CD4-positive, alpha-beta T cell treated with Interferon gamma for 1 hour (primary cell): Measurements from ENCODE around the gene RAF1.
"Not testable (repeated sequence)": the region's sequence is repeated elsewhere in the genome, so short reads cannot be mapped to it uniquely, and the experiment has no call there.

Experiments used
- DNase-seq: peaks from one replicate; pipeline ENCODE4 v3.0.0-alpha.2; 2020

Gene RAF1

GRCh38 chr3:12663936-12664908, at the start of gene RAF1:
RAF1 (minus strand) TSS chr3:12664117; CDS start chr3:12618721, 45,396 bp downstream.
- peak; percentile 98 for DNase-seq

DNA sequence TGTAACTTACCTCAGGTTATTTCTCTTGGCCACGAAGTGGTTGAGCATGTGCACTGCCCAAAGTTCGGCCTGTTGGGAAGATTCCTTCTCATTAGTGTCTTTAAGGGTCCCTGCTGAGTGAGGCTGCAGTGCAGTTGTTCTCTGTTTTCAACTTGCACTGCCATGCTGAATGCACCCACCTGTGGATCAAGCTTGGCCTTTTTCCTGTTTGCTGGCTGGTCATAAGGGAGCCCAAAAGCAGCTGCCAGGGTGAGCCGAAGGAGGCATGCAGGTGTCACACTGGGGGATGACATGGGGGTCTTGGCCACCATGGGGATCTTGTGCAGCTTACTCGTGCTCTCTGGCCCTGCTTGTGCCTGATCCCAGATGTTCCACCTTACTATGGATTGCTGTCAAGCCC, 46.1 kb upstream of the RAF1 start:
- no peak for DNase-seq

DNA sequence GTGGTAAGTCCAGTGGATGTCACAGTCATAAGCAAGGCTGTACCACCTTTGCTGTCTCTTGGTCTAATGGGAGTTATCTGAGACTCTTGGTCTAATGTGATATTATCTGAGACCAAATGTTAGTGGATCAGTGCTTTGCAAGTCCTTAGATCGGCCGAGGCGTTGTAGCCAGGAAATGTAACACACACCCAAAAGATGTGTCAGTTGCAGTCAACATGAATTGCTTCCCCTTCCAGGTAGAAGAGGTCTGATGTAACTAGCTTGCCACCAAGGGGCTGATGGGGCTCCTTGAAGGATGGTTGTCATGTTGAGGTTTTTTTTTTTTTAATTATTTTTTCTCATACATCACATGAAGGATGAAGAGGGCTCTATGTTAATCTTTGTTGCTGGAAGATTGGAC, 45.4 kb upstream of the RAF1 start:
- DNase-seq = no peak

- DNase-seq = no peak
Observed at GRCh38 chr3:12708584-12709192, 44.8 kb upstream of the RAF1 start.

DNA sequence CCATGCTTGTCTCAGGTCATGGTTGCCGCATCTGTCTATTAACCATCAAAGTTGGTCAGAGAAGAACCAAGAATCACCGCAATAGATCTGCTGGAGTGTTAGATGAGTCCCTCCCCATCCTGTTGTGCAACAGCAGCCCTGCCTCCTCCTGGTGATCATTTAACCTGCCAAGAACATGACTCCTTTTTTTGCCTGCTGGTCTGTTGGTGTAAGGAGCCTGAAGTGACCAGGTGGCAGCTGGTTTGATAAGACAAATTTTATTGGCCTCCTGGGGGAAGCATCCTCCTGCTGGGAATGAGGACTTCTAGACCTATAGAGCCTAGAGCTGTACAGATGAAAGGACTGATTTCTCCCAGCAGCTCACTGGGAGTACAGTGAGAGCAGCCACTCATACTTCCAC, 43.5 kb upstream of the RAF1 start:
- no peak for DNase-seq

GRCh38 chr3:12706504-12707253, 42.8 kb upstream of the RAF1 start:
- peak; percentile 66 for DNase-seq

DNA sequence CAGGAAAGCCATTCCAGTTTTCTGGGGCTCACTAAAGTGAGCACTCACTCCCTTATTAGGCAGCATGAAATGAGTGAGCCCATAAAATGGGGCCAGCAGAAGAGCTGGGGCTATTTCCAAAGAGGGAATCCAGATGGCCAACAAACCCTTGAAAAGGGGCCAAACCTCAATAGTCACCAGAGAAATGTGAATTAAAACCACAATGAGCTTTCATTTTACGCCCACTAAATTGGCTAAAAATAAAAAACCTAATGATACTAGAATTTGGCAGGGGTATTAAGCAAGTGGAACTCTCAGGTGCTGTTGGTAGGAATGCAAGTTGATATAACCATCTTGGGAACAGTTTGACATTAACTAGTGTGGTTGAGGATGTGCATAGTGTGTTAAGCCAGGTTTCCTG, 42.1 kb upstream of the RAF1 start:
- no peak for DNase-seq

GRCh38 chr3:12705374-12705926, 41.5 kb upstream of the RAF1 start:
- DNase-seq = no peak

DNA sequence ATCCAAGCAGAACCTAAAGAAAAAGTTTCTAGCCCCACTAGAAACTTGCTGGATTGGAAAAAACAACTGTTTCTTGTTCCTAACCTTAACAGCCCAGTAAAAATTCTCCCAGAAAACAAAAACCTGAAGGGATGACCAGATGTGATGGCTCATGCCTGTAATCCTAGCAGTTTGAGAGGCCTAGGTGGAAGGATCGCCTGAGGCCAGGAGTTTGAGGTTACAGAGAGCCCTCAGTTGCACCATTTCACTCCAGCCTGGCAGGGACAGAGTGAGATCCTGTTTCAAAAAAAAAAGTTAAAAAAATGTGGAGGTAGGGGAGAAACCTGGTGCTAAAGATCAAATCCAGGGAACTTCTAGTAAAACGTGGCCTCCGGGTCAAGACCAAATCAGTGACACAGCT, 38.6 kb upstream of the RAF1 start:
- no peak for DNase-seq

GRCh38 chr3:12701601-12702000, 37.7 kb upstream of the RAF1 start:
- DNase-seq = not testable (repeated sequence)

GRCh38 chr3:12700800-12701199, 36.9 kb upstream of the RAF1 start:
- DNase-seq = no peak

GRCh38 chr3:12695916-12696315, 32.0 kb upstream of the RAF1 start:
- DNase-seq = no peak

DNA sequence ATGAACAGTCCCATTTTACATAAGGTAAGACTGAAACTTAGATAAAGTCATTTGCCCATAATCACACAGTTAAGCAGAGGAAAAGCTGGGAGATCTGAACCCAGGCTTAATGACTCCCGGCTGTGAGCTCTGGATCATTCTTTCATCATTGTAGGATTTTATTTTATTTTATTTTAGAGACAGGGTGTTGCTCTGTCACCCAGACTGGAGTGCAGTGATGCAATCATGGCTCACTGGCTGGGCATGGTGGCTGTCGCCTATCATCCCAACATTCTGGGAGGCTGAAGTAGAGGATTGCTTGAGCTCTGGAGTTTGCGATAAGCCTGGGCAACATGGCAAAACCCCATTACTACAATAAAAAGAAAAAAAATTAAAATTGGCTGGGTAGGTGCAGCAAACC, 31.2 kb upstream of the RAF1 start:
- no peak for DNase-seq

GRCh38 chr3:12692444-12692843, 28.5 kb upstream of the RAF1 start:
- no peak for DNase-seq

GRCh38 chr3:12689997-12690711, 26.2 kb upstream of the RAF1 start:
- no peak for DNase-seq

GRCh38 chr3:12687948-12688347, 24.0 kb upstream of the RAF1 start:
- no peak for DNase-seq

DNA sequence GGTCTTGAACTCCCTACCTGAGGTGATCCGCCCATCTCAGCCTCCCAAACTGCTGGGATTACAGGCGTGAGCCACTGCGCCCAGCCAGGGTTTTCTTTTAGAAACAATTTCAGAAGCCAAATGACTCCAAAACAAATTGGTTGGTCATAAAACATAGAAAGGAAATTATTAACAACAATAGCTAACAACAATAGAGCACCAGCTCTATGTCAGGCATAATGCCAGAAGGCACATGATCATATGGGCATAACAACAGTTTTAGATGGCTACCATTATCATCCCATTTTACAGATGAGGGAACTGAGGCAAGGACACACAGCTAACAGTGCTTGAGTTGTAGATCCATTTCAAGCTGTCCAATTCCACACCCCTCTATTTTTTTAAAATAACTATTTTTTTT, 22.2 kb upstream of the RAF1 start:
- DNase-seq = no peak

DNA sequence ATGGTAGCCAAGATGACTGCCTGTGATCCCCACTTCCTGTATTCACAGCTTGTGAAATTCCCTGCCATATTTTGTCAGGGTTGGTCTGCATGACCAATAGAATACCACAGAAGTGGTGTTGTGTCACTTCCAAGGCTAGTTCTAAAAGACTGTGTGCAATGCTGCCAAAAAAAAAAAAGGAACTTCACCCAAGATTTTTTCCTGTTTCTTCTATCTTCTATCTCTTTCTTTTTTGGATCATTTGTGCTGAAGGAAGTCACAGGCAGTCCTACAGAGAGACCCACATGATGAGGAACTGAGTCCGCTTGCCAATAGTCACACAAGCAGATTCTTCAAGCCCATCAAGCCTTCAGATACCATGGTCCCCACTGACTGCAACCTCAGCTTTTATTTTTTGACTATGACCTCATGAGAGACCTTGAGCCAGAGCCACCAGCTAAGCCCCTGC, 18.1 kb upstream of the RAF1 start:
- peak; percentile 46 for DNase-seq

- DNase-seq = no peak
Observed at GRCh38 chr3:12681089-12681942, 17.4 kb upstream of the RAF1 start.

- no peak for DNase-seq
Observed at GRCh38 chr3:12679468-12679867, 15.6 kb upstream of the RAF1 start.

GRCh38 chr3:12677616-12678015, 13.7 kb upstream of the RAF1 start:
- no peak for DNase-seq
